Fibroblast of pulmonary artery (primary cell): ENCODE results near the gene DYNLRB1.

Experiments
- DNase-seq: peaks from one replicate; pipeline ENCODE4 v3.0.0-alpha.2; 2010; ENCODE audit warnings: low read depth
- H3K4me3 ChIP-seq: replicated peaks from 2 replicates; pipeline ENCODE4 v1.5.1; 2011; ENCODE audit warnings: low read depth, mild to moderate bottlenecking, control low read depth, low read length, moderate library complexity
- CTCF ChIP-seq: IDR thresholded peaks from 2 replicates; pipeline ENCODE4 v1.5.1; 2011; ENCODE audit warnings: mild to moderate bottlenecking, control low read depth, low read length, inconsistent platforms; ENCODE audit errors: missing control alignments

Gene DYNLRB1

GRCh38 chr20:34578521-34578920, 62.3 kb downstream of the DYNLRB1 start:
- DNase-seq: no peak
- no peak overlapping the region for H3K4me3 ChIP-seq
- TF ChIP-seq CTCF: no peak

DNA sequence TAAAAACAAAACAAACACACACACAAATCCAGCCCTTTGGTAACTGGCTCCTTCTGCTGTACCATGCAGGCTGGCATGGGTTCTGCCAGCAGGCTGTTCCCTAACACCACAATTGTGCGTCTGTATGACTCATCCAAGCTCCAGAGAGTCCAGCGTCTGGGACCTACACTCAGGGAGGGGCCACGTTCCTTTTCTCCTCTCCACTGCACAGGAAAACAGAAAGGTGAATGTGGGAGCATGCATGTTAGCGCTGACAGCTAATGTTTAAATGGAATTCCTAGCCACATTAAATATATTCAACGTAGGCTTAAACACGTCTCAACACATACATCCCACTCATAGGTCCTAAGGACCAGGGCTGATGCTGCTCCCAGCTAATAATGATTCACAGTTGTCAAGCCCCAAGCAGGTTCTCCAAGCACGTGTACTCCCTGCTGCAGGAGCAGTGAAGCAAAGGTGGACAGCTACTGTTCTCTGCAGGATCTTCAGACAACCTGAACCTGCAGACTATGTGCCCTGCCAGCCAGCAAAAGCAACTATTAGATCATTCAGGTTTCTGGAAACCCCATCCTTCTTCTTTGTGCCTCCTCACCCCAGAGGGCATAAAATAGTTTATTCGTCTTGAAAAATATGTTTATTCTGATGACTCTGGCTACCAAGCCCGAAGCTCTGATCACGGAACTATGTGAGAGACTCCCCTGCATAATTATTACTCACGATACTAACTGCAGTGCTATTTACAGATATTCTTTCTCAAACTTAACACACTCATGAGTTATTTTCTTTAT, 63.2 kb downstream of the DYNLRB1 start:
- peak; percentile 86 for DNase-seq
- no peak overlapping the region for H3K4me3 ChIP-seq
- peak; percentile 87 for TF ChIP-seq CTCF

GRCh38 chr20:34579979-34580940, 64.0 kb downstream of the DYNLRB1 start:
- no peak for DNase-seq
- TF ChIP-seq CTCF: no peak
- no peak overlapping the region for H3K4me3 ChIP-seq

DNA sequence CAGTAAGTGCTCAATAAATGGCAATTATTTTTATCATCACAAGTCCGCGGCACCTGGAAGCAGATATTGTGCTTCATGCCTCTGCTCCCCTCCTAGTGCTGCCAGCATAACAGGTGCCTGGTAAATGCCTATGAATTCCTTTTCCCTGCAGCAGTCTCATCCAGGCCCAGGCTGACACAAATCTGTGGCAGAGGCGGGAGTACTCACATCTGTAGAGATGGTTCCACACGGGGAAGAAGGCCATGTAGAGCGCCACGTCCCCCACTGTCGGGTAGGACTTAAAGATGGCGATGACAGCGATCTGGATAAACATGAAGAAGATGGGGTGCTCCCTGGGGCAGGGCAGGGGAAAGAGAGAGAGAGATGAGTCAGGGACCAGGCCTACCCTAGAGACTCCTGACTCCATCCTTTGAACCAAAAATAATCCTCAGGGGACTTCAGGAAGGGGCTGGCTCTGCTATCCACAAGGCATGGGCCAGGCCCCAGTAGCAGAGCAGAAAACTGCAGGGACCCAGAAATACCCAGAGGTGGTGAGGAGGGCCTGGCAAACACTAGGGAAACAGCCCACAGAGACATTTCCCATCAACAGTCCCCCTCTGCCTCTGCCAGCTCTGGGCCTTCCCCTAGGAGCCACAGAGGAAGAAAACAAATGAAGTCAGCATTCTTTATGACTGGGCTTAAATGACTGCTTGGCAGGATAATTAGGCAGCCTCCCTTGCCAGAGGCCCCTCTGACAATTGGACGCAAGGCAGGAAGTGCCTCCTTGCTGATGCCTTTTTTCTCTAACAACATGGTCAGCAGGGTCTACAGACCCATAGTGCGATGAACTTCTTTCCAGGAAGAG, 65.3 kb downstream of the DYNLRB1 start:
- DNase-seq: peak; percentile 85
- no peak overlapping the region for H3K4me3 ChIP-seq
- no peak for TF ChIP-seq CTCF

- no peak for DNase-seq
- H3K4me3 ChIP-seq: no peak overlapping the region
- no peak for TF ChIP-seq CTCF
Measured at GRCh38 chr20:34582221-34582620, 66.0 kb downstream of the DYNLRB1 start.

DNA sequence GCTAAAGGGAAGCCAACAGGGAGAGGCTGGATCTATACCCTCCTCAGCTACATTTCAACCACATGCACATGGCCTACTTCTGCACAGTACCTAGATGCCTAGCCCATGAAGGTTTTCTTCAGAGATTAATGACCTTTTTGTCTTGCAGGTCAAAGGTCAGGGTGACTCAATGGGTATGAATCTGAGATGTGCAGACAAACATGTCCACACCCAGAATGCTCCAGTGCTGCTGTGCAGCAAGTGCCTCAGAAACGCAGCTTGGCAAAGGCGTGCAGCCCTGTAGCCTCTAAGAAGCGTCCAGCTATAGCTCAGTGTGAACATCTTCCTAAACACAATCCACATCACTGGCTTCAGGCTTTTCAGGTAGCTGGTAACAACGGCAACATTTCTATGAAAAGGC, 66.7 kb downstream of the DYNLRB1 start:
- DNase-seq: no peak
- TF ChIP-seq CTCF: no peak
- no peak overlapping the region for H3K4me3 ChIP-seq
